Transverse colon (tissue), 4 donors: ENCODE data around the gene NTRK3.

ENCODE experiments used
- CTCF ChIP-seq, 5 experiments: fragments of 200-600 bp in 3 of 5; fragments of 450-650 bp in 2 of 5; sonication (generic) in 3 of 5; IDR thresholded peaks; 1 replicate in 2 of 5; 2 replicates in 3 of 5; pipeline ENCODE4 v1.5.1; 2016 to 2017; ENCODE audit warnings: antibody characterized with exemption in 5 of 5, inconsistent platforms in 3 of 5, mild to moderate bottlenecking in 2 of 5, moderate library complexity in 1 of 5
- EP300 ChIP-seq: sonication (generic); formaldehyde crosslinking; IDR thresholded peaks from one replicate; pipeline ENCODE4 v1.6.1; 2017; ENCODE audit warnings: antibody characterized with exemption, low read depth
- POLR2A ChIP-seq: fragments of 450-650 bp; IDR thresholded peaks from one replicate; pipeline ENCODE4 v1.6.1; 2016; ENCODE audit warnings: antibody characterized with exemption, mild to moderate bottlenecking, moderate library complexity
- POLR2AphosphoS5 ChIP-seq, 3 donors: sonication (generic); formaldehyde crosslinking; IDR thresholded peaks; one replicate each; pipeline ENCODE4 v1.6.1; 2016; ENCODE audit warnings: antibody characterized with exemption in 3 of 3

DNA sequence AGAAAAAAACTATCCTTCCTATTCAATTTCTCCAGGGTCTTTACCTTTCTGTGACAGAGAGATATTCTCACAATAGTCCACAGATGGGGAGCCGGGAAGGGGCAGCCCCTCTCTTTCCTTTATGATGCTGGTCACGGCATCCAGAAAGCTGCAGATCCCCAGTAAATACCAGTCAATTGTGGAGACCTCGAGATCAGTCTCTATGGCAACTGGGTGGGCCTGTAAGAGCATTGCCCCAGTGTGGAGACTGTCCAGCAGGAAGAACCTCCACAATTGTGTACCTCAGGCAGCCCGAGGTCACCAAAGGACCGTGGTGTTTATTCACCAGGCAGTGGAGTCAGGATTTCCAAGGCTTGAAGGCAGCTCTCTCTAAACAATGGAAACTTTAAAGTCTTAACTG lies 291.2 kb downstream of the NTRK3 start:
- no peak for TF ChIP-seq CTCF (IDR thresholded peaks at IDR 0.05)
- no peak for TF ChIP-seq POLR2A
- TF ChIP-seq POLR2AphosphoS5 (IDR thresholded peaks at IDR 0.05), result no peak
- no peak for TF ChIP-seq EP300
